ENCODE data around the gene ECSCR.
A peak's percentile ranks its signal among the peaks of the same experiment; 100 is the strongest.
"Not testable (repeated sequence)": the region's sequence is repeated elsewhere in the genome, so short reads cannot be mapped to it uniquely, and the experiment has no call there.

Gene ECSCR

DNA sequence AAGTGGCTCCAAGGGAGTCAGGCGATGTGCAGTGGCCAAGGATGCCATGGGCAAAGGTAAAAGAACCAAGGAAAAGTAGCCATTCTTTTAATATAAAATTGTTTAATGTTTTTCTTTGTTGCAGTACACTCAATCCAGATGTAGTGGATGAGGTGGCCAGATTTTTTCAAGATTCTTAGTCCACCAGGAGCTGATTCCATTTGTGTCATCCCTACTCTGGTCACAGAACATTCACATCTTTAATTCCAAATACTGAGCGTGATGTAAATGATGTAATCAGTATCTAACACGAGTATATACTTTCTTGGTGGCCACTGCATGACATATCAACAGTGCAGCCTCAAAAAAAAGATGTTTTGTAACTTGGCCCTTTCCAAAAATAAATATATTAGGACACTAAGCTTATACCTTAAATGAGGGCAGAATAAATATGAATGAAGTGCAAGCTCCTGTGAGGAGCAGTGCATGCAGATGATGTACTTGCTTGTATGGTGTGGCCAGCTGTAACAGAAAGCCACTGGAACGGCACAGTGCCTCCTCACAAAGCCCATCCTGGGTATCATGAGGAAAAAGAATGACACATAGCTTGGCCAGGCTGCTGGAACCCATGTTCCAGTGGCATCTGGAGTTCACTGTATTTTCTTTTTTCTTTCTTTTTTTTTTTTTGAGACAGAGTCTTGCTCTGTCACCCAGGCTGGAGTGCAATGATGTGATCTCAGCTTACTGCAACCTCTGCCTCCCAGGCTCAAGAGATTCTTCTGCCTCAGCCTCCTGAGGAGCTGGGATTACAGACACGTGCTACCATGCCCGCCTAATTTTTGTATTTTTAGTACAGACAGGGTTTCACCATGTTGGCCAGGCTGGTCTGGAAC, 52.2 kb downstream of the ECSCR start:
- DNase-seq = no peak

- DNase-seq = not testable (repeated sequence)
Measured at GRCh38 chr5:139409116-139409515, 53.4 kb downstream of the ECSCR start.

DNA sequence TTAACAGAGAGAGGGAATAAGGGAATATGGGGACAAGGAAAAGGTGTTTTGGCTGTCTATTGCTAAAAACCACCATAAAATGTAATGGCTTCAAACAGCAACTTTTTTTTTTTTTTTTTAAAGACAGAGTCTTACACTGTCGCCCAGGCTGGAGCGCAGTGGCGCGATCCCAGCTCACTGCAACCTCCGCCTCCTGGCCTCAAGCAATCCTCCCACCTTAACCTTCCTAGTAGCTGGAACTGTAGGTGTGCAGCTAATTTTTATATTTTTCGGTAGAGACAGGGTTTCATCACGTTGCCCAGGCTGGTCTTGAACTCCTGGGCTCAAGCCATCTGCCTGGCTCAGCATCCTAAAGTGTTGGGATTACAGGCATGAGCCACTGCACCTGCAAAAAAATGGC, 54.4 kb downstream of the ECSCR start:
- no peak for DNase-seq

- no peak for DNase-seq
Measured at GRCh38 chr5:139407517-139407916, 55.0 kb downstream of the ECSCR start.

GRCh38 chr5:139406963-139407362, 55.6 kb downstream of the ECSCR start:
- no peak for DNase-seq

DNA sequence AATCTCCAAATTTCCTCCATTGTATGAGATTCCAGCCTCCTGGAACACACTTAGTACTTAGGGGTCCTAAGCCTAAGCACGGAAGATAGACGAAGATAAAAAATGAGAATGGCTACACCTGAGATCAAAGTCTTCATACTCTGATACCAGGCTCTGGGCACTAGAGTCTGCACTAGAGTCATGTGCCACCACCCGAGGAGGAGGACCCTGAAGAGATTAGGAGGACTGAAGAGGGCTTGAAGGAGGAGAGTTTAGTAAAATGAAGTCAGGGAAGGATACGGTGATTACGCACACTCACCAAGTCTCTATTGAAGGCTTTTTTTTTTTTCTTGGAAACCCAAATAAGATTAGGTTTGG, 58.1 kb downstream of the ECSCR start:
- no peak for DNase-seq

- peak; percentile 95 for DNase-seq
Measured at GRCh38 chr5:139403787-139404483, 58.6 kb downstream of the ECSCR start, which contains the start of gene SPATA24. TSS of gene SPATA24 (minus strand) at chr5:139404089. CDS start at chr5:139404060, 29 bp downstream.

DNA sequence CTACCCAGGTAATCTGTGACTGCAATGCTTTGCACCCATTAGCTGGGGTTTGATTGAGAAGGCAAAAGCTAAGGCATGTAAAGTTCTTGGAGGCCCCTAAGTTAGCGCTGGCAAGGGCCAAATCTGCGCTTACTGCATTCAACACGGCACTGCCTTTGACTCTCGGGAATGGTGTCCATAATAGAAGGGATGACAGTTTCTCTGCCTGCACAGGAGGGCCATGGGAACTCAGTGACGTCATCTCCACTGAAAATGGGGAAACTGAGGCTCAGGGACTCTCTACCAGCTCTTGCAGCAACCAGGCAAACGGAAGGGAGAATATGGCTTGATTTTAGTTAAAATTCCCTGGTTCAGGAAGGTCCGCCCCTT, 59.1 kb downstream of the ECSCR start:
- no peak for DNase-seq

DNA sequence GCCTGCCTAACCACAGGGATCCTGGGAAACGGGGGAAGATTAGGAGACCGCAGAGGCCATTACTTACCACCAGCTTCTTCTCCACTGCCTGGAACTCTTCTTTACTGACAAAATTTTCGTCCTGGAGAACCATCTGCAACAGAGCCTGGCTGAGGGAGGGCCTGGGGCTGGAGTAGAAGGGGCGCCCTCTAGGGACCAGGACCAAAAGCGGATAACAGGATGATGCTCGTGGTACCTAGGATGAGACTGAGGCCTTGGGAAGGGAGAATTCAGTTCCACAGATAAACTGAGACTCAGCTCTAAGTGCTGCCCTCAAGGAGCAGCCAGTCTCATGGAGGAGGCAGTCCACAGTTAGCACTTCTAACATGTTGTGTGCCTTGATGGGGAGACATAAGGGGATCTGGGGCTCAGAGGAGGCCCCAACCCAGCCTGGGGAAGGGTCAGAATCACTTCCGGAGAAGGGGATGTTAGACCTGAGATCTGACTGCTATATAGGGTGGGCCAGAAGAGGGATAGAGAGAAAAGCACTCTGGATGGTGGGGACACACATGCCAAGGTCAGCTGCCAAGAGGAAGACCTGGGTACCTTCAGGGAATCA, 59.9 kb downstream of the ECSCR start:
- DNase-seq = no peak

GRCh38 chr5:139401546-139401945, 61.0 kb downstream of the ECSCR start:
- DNase-seq = no peak

- no peak for DNase-seq
Measured at GRCh38 chr5:139399501-139400121, 62.9 kb downstream of the ECSCR start.
